Effector memory CD8-positive, alpha-beta T cell (primary cell): ENCODE results near the gene PLCB4.

Experiments used
- ATAC-seq: fragments of 150-1000 bp; cut with Tn5 transposase; replicated peaks from 2 replicates; pipeline ENCODE4 v1.10.0; 2021; ENCODE audit warnings: mild to moderate bottlenecking, moderate library complexity
- DNase-seq, 3 experiments: peaks; one replicate each; pipeline ENCODE4 v3.0.0; 2021
- H3K27ac Mint-ChIP-seq, 2 donors: one replicate each; pipeline ENCODE4 v1.8.0; 2022; ENCODE audit warnings: mild to moderate bottlenecking in 2 of 2, mixed read lengths in 2 of 2, moderate library complexity in 2 of 2
- H3K27me3 Mint-ChIP-seq, 2 donors: one replicate each; pipeline ENCODE4 v1.8.0; 2022; ENCODE audit warnings: mixed read lengths in 2 of 2
- H3K36me3 Mint-ChIP-seq: one replicate; pipeline ENCODE4 v1.8.0; 2022; ENCODE audit warnings: mild to moderate bottlenecking, moderate library complexity, mixed read lengths; ENCODE audit not compliant: insufficient read depth
- H3K4me1 Mint-ChIP-seq, 2 donors: one replicate each; pipeline ENCODE4 v1.8.0; 2022; ENCODE audit warnings: low read depth in 2 of 2, mixed read lengths in 2 of 2
- H3K4me3 Mint-ChIP-seq, 2 donors: one replicate each; pipeline ENCODE4 v1.8.0; 2022; ENCODE audit warnings: mild to moderate bottlenecking in 2 of 2, mixed read lengths in 2 of 2, moderate library complexity in 2 of 2
- H3K9me3 Mint-ChIP-seq, 2 donors: one replicate each; pipeline ENCODE4 v1.8.0; 2022; ENCODE audit warnings: mixed read lengths in 2 of 2

Gene PLCB4

GRCh38 chr20:9163251-9163650 is 94.4 kb downstream of the PLCB4 start:
- Mint-ChIP-seq H3K4me3 (no peak overlapping the region), H3K9me3 (no peaks in the 10 kb centered on the region), H3K4me1 (no peaks in the 10 kb centered on the region), H3K27me3 (no peaks in the 10 kb centered on the region), H3K36me3 (no peaks in the 10 kb centered on the region), H3K27ac (no peak overlapping the region)
- DNase-seq (no peak), ATAC-seq (no peak)

GRCh38 chr20:9163995-9164394 is 95.1 kb downstream of the PLCB4 start:
- DNase-seq (no peak), ATAC-seq (no peak)
- Mint-ChIP-seq H3K27me3 (no peaks in the 10 kb centered on the region), H3K4me1 (no peaks in the 10 kb centered on the region), H3K9me3 (no peaks in the 10 kb centered on the region), H3K36me3 (no peaks in the 10 kb centered on the region), H3K27ac (no peak overlapping the region), H3K4me3 (no peak overlapping the region)

GRCh38 chr20:9165261-9165660 is 96.4 kb downstream of the PLCB4 start:
- no peaks in the 10 kb centered on the region for H3K27me3 Mint-ChIP-seq
- no peak for ATAC-seq
- no peaks in the 10 kb centered on the region for H3K4me1 Mint-ChIP-seq
- H3K4me3 Mint-ChIP-seq: no peak overlapping the region
- no peaks in the 10 kb centered on the region for H3K9me3 Mint-ChIP-seq
- H3K36me3 Mint-ChIP-seq: no peaks in the 10 kb centered on the region
- no peak for DNase-seq
- H3K27ac Mint-ChIP-seq: no peak overlapping the region

GRCh38 chr20:9166153-9166780 is 97.4 kb downstream of the PLCB4 start:
- H3K27ac Mint-ChIP-seq: no peak overlapping the region
- no peak overlapping the region for H3K4me3 Mint-ChIP-seq
- H3K4me1 Mint-ChIP-seq: no peaks in the 10 kb centered on the region
- no peaks in the 10 kb centered on the region for H3K9me3 Mint-ChIP-seq
- DNase-seq: no peak
- no peaks in the 10 kb centered on the region for H3K36me3 Mint-ChIP-seq
- no peaks in the 10 kb centered on the region for H3K27me3 Mint-ChIP-seq
- ATAC-seq: no peak

- Mint-ChIP-seq H3K9me3 (peaks cover 0 to 1% of the 10 kb centered on the region in 2 donors), H3K4me3 (no peak overlapping the region), H3K4me1 (no peaks in the 10 kb centered on the region), H3K36me3 (no peaks in the 10 kb centered on the region), H3K27ac (no peak overlapping the region), H3K27me3 (no peaks in the 10 kb centered on the region)
- ATAC-seq (no peak), DNase-seq (no peak)
These were observed 100.5 kb downstream of the PLCB4 start for GRCh38 chr20:9169409-9169808.

GRCh38 chr20:9172851-9173250 is 104.0 kb downstream of the PLCB4 start:
- Mint-ChIP-seq H3K27me3 (no peaks in the 10 kb centered on the region), H3K27ac (no peak overlapping the region), H3K4me1 (no peaks in the 10 kb centered on the region), H3K9me3 (peaks cover 0 to 4% of the 10 kb centered on the region in 2 donors), H3K36me3 (no peaks in the 10 kb centered on the region), H3K4me3 (no peak overlapping the region)
- DNase-seq (no peak), ATAC-seq (no peak)

- no peak for DNase-seq
- no peak overlapping the region for H3K27ac Mint-ChIP-seq
- H3K36me3 Mint-ChIP-seq: no peaks in the 10 kb centered on the region
- no peak for ATAC-seq
- H3K9me3 Mint-ChIP-seq: peaks cover 0 to 6% of the 10 kb centered on the region in 2 donors
- H3K4me3 Mint-ChIP-seq: no peak overlapping the region
- no peaks in the 10 kb centered on the region for H3K27me3 Mint-ChIP-seq
- H3K4me1 Mint-ChIP-seq: no peaks in the 10 kb centered on the region
These were observed 108.4 kb downstream of the PLCB4 start for GRCh38 chr20:9177278-9177677.

- H3K27me3 Mint-ChIP-seq: no peaks in the 10 kb centered on the region
- no peaks in the 10 kb centered on the region for H3K4me1 Mint-ChIP-seq
- no peak overlapping the region for H3K27ac Mint-ChIP-seq
- H3K9me3 Mint-ChIP-seq: peaks cover 0 to 8% of the 10 kb centered on the region in 2 donors
- H3K36me3 Mint-ChIP-seq: no peaks in the 10 kb centered on the region
- no peak overlapping the region for H3K4me3 Mint-ChIP-seq
- DNase-seq: no peak
- no peak for ATAC-seq
These were observed 110.4 kb downstream of the PLCB4 start for GRCh38 chr20:9179193-9179802.

- Mint-ChIP-seq H3K27me3 (no peaks in the 10 kb centered on the region), H3K36me3 (no peaks in the 10 kb centered on the region), H3K4me3 (no peak overlapping the region), H3K9me3 (peaks cover 0 to 8% of the 10 kb centered on the region in 2 donors), H3K27ac (no peak overlapping the region), H3K4me1 (no peaks in the 10 kb centered on the region)
- ATAC-seq (no peak), DNase-seq (no peak)
These were observed 111.0 kb downstream of the PLCB4 start for GRCh38 chr20:9179867-9180266.

- no peak overlapping the region for H3K4me3 Mint-ChIP-seq
- no peaks in the 10 kb centered on the region for H3K4me1 Mint-ChIP-seq
- H3K27me3 Mint-ChIP-seq: no peaks in the 10 kb centered on the region
- ATAC-seq: no peak
- DNase-seq: no peak
- H3K9me3 Mint-ChIP-seq: peaks cover 7 to 12% of the 10 kb centered on the region in 2 donors
- no peak overlapping the region for H3K27ac Mint-ChIP-seq
- no peaks in the 10 kb centered on the region for H3K36me3 Mint-ChIP-seq
These were observed 111.8 kb downstream of the PLCB4 start for GRCh38 chr20:9180481-9181257.

GRCh38 chr20:9185511-9185910 is 116.6 kb downstream of the PLCB4 start:
- Mint-ChIP-seq H3K4me1 (no peaks in the 10 kb centered on the region), H3K36me3 (no peaks in the 10 kb centered on the region), H3K27ac (no peak overlapping the region), H3K4me3 (no peak overlapping the region), H3K9me3 (peaks cover 14 to 23% of the 10 kb centered on the region in 2 donors), H3K27me3 (no peaks in the 10 kb centered on the region)
- no peak for ATAC-seq
- DNase-seq: no peak

- DNase-seq (no peak), ATAC-seq (no peak)
- Mint-ChIP-seq H3K9me3 (peaks cover 14 to 23% of the 10 kb centered on the region in 2 donors), H3K4me1 (no peaks in the 10 kb centered on the region), H3K36me3 (no peaks in the 10 kb centered on the region), H3K4me3 (no peak overlapping the region), H3K27ac (no peak overlapping the region), H3K27me3 (no peaks in the 10 kb centered on the region)
These were observed 117.5 kb downstream of the PLCB4 start for GRCh38 chr20:9186396-9186795.

GRCh38 chr20:9195031-9195430 is 126.1 kb downstream of the PLCB4 start:
- H3K9me3 Mint-ChIP-seq: peaks cover 6 to 16% of the 10 kb centered on the region in 2 donors
- H3K4me1 Mint-ChIP-seq: no peaks in the 10 kb centered on the region
- H3K27ac Mint-ChIP-seq: no peak overlapping the region
- H3K36me3 Mint-ChIP-seq: no peaks in the 10 kb centered on the region
- ATAC-seq: no peak
- no peak for DNase-seq
- no peaks in the 10 kb centered on the region for H3K27me3 Mint-ChIP-seq
- no peak overlapping the region for H3K4me3 Mint-ChIP-seq

- DNase-seq (no peak), ATAC-seq (no peak)
- Mint-ChIP-seq H3K27me3 (no peaks in the 10 kb centered on the region), H3K9me3 (peaks cover 3 to 16% of the 10 kb centered on the region in 2 donors), H3K4me1 (no peaks in the 10 kb centered on the region), H3K36me3 (no peaks in the 10 kb centered on the region), H3K27ac (no peak overlapping the region), H3K4me3 (no peak overlapping the region)
These were observed 127.2 kb downstream of the PLCB4 start for GRCh38 chr20:9196110-9196509.
